Right atrium auricular region (tissue), 2 donors: ENCODE results near the gene DDA1. TPM values are rescaled to one million over a fixed set of nuclear protein-coding genes. Genes with fewer than 3 reads are reported as not detected.

Source experiments
- DNase-seq: peaks from one replicate; pipeline ENCODE4 v3.0.0-alpha.2; 2019; ENCODE audit warnings: low spot score
- H3K27ac ChIP-seq, 2 donors: fragments of 200-600 bp; sonication (generic); 1 replicate in 1 of 2; 2 replicates in 1 of 2; pipeline ENCODE4 v1.5.1; 2016 to 2019
- H3K27me3 ChIP-seq, 2 donors: fragments of 200-600 bp; sonication (generic); one replicate each; pipeline versions ENCODE4 v1.5.1 to v1.6.0; 2017 to 2019
- H3K36me3 ChIP-seq: fragments of 200-600 bp; sonication (generic); one replicate; pipeline ENCODE4 v1.5.1; 2016
- H3K4me1 ChIP-seq, 2 donors: fragments of 200-600 bp; sonication (generic); one replicate each; pipeline versions ENCODE4 v1.5.1 to v1.6.0; 2017 to 2019
- H3K4me3 ChIP-seq, 2 donors: fragments of 200-600 bp; sonication (generic); 1 replicate in 1 of 2; 2 replicates in 1 of 2; pipeline ENCODE4 v1.5.1; 2017 to 2019; ENCODE audit warnings: mild to moderate bottlenecking in 1 of 2, moderate library complexity in 1 of 2
- H3K9me3 ChIP-seq, 2 donors: fragments of 200-600 bp; sonication (generic); one replicate each; pipeline ENCODE4 v1.5.1; 2019
- CTCF ChIP-seq, 2 donors: fragments of 200-600 bp; sonication (generic); IDR thresholded peaks; one replicate each; pipeline ENCODE4 v1.5.1; 2019; ENCODE audit warnings: antibody characterized with exemption in 2 of 2
- total RNA-seq, 2 donors: library from RNA; depleted of rRNA; stranded (reverse); fragments of >200 nt; gene quantifications; one replicate each; pipeline ENCODE4 v1.1.0, GENCODE V29; 2016

DDA1 gene
- total RNA-seq, 2 donors from 2014 or later: 22.2 to 40.1 TPM

GRCh38 chr19:17285415-17286135 is 23.8 kb upstream of the DDA1 start:
- Histone ChIP-seq H3K27me3 (peaks cover 6 to 8% of the 10 kb centered on the region in 2 donors), H3K9me3 (no peaks in the 10 kb centered on the region), H3K36me3 (no peaks in the 10 kb centered on the region), H3K4me3 (no peak overlapping the region), H3K27ac (no peak overlapping the region), H3K4me1 (peaks cover 0 to 24% of the 10 kb centered on the region in 2 donors)
- TF ChIP-seq CTCF (IDR thresholded peaks at IDR 0.05): no peak
- DNase-seq: no peak

- H3K27ac ChIP-seq: no peak overlapping the region
Measured at GRCh38 chr19:17286263-17286662, 23.1 kb upstream of the DDA1 start.

GRCh38 chr19:17286752-17287151 is 22.6 kb upstream of the DDA1 start:
- no peak for DNase-seq
- Histone ChIP-seq H3K4me1 (peaks cover 0 to 18% of the 10 kb centered on the region in 2 donors), H3K4me3 (no peak overlapping the region), H3K27ac (no peak overlapping the region), H3K36me3 (no peaks in the 10 kb centered on the region), H3K27me3 (peaks cover 2 to 6% of the 10 kb centered on the region in 2 donors), H3K9me3 (no peaks in the 10 kb centered on the region)
- TF ChIP-seq CTCF (IDR thresholded peaks at IDR 0.05): no peak

More at GRCh38 chr19:17286263-17286662, 23.1 kb upstream of the DDA1 start:
- no peaks in the 10 kb centered on the region for H3K36me3 ChIP-seq
- no peaks in the 10 kb centered on the region for H3K9me3 ChIP-seq
- no peak for DNase-seq
- no peak overlapping the region for H3K4me3 ChIP-seq
- peaks cover 0 to 23% of the 10 kb centered on the region in 2 donors for H3K4me1 ChIP-seq
- H3K27me3 ChIP-seq: peaks cover 6 to 7% of the 10 kb centered on the region in 2 donors
- TF ChIP-seq CTCF (IDR thresholded peaks at IDR 0.05): no peak

GRCh38 chr19:17289489-17289888 is 19.9 kb upstream of the DDA1 start:
- no peak overlapping the region for H3K27ac ChIP-seq
- no peaks in the 10 kb centered on the region for H3K36me3 ChIP-seq
- peaks cover 0 to 17% of the 10 kb centered on the region in 2 donors for H3K4me1 ChIP-seq
- no peaks in the 10 kb centered on the region for H3K27me3 ChIP-seq
- H3K9me3 ChIP-seq: no peaks in the 10 kb centered on the region
- H3K4me3 ChIP-seq: peak overlapping the region in 1 of 2 donors; percentile 25
- TF ChIP-seq CTCF (IDR thresholded peaks at IDR 0.05): peak in 1 of 2 donors; percentile 26
- DNase-seq: no peak

GRCh38 chr19:17292301-17293074 is 16.9 kb upstream of the DDA1 start:
- Histone ChIP-seq H3K9me3 (no peaks in the 10 kb centered on the region), H3K27me3 (no peaks in the 10 kb centered on the region), H3K36me3 (no peaks in the 10 kb centered on the region), H3K27ac (peak overlapping the region; percentile 50 to 53), H3K4me3 (peak overlapping the region; percentile 20 to 56), H3K4me1 (peaks cover 0 to 17% of the 10 kb centered on the region in 2 donors)
- peak; percentile 82 for DNase-seq
- peak; percentile 50 to 73 for TF ChIP-seq CTCF (IDR thresholded peaks at IDR 0.05)
